ENCODE results near the gene NME1.

- no peak for TF ChIP-seq ZNF512 (CRISPR knock-in tag; IDR thresholded peaks at IDR 0.05; ENCODE audit: borderline replicate concordance)
- no peak for TF ChIP-seq CTCF (IDR thresholded peaks at IDR 0.05)
- TF ChIP-seq MXD4 (CRISPR knock-in tag; IDR thresholded peaks at IDR 0.05; ENCODE audit: borderline replicate concordance) = no peak
- no peak for TF ChIP-seq ZNF138 (CRISPR knock-in tag; conservative IDR thresholded peaks at IDR 0.05)
- TF ChIP-seq PRRX2 (CRISPR knock-in tag; IDR thresholded peaks at IDR 0.05) = no peak
- TF ChIP-seq JUN (CRISPR knock-in tag; IDR thresholded peaks at IDR 0.05) = no peak
- TF ChIP-seq CREM (CRISPR knock-in tag; IDR thresholded peaks at IDR 0.05) = no peak
- no peak for TF ChIP-seq ATF2 (CRISPR knock-in tag; IDR thresholded peaks at IDR 0.05; ENCODE audit: borderline replicate concordance, low read depth)
- no peak for TF ChIP-seq MLX (CRISPR knock-in tag; IDR thresholded peaks at IDR 0.05)
- no peak for TF ChIP-seq FOXP4 (CRISPR knock-in tag; IDR thresholded peaks at IDR 0.05)
- no peak for TF ChIP-seq TEAD1 (CRISPR knock-in tag; IDR thresholded peaks at IDR 0.05)
- no peak for TF ChIP-seq NFE2L1 (CRISPR knock-in tag; IDR thresholded peaks at IDR 0.05)
- no peak for TF ChIP-seq HMGA2 (CRISPR knock-in tag; IDR thresholded peaks at IDR 0.05)
- no peak for TF ChIP-seq AFF4 (CRISPR knock-in tag; IDR thresholded peaks at IDR 0.05; ENCODE audit: borderline replicate concordance)
Measured at GRCh38 chr17:51142597-51142996, 10.8 kb upstream of the NME1 start.

All from WTC11 (cell line).